GM06990 (cell line): ENCODE measurements around the gene GOLT1B.

Experiments
- DNase-seq: peaks from one replicate; pipeline ENCODE4 v3.0.0-alpha.2; 2011; ENCODE audit not compliant: insufficient read length; ENCODE audit errors: extremely low read depth
- H3K27me3 ChIP-seq: replicated peaks from 2 replicates; pipeline ENCODE4 v1.6.0; 2011; ENCODE audit warnings: low read length; ENCODE audit not compliant: control insufficient read depth, insufficient read depth
- H3K36me3 ChIP-seq: 2 replicates; pipeline ENCODE4 v1.5.1; 2011; ENCODE audit warnings: low read length; ENCODE audit not compliant: control insufficient read depth, insufficient read depth
- H3K4me3 ChIP-seq: replicated peaks from 2 replicates; pipeline ENCODE4 v1.5.1; 2011; ENCODE audit warnings: low read depth, mild to moderate bottlenecking, control low read depth, low read length
- TF ChIP-seq, protein P1 (sequence below): IDR thresholded peaks from 2 replicates; pipeline ENCODE4 v1.5.1; 2011; ENCODE audit warnings: low read length, control low read depth, mild to moderate bottlenecking, inconsistent platforms; ENCODE audit not compliant: insufficient read depth, poor library complexity, severe bottlenecking

GOLT1B gene

GRCh38 chr12:21509768-21510167 is 8.2 kb downstream of the GOLT1B start:
- DNase-seq = no peak
- TF ChIP-seq, protein P1, sequence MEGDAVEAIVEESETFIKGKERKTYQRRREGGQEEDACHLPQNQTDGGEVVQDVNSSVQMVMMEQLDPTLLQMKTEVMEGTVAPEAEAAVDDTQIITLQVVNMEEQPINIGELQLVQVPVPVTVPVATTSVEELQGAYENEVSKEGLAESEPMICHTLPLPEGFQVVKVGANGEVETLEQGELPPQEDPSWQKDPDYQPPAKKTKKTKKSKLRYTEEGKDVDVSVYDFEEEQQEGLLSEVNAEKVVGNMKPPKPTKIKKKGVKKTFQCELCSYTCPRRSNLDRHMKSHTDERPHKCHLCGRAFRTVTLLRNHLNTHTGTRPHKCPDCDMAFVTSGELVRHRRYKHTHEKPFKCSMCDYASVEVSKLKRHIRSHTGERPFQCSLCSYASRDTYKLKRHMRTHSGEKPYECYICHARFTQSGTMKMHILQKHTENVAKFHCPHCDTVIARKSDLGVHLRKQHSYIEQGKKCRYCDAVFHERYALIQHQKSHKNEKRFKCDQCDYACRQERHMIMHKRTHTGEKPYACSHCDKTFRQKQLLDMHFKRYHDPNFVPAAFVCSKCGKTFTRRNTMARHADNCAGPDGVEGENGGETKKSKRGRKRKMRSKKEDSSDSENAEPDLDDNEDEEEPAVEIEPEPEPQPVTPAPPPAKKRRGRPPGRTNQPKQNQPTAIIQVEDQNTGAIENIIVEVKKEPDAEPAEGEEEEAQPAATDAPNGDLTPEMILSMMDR = no peak
- H3K27me3 ChIP-seq = no peaks in the 10 kb centered on the region
- no peak overlapping the region for H3K4me3 ChIP-seq
- H3K36me3 ChIP-seq = peaks cover 4% of the 10 kb centered on the region

DNA sequence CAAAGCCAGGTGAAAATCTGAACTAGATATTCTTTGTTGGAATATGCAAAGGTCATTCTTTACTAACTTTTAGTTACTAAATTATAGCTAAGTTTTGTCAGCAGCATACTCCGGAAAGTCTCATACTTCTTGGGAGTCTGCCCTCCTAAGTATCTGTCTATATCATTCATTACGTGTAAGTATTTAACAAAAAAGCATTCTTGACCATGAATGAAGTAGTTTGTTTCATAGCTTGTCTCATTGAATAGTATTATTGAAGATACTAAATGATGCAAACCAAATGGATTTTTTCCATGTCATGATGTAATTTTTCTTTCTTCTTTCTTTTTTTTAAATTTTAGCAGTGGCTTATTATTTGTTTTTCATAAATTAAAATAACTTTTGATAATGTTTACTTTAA is 14.7 kb downstream of the GOLT1B start:
- Histone ChIP-seq H3K4me3 (no peak overlapping the region), H3K36me3 (peaks cover 7% of the 10 kb centered on the region), H3K27me3 (no peaks in the 10 kb centered on the region)
- DNase-seq = no peak
- TF ChIP-seq, protein P1 = no peak

DNA sequence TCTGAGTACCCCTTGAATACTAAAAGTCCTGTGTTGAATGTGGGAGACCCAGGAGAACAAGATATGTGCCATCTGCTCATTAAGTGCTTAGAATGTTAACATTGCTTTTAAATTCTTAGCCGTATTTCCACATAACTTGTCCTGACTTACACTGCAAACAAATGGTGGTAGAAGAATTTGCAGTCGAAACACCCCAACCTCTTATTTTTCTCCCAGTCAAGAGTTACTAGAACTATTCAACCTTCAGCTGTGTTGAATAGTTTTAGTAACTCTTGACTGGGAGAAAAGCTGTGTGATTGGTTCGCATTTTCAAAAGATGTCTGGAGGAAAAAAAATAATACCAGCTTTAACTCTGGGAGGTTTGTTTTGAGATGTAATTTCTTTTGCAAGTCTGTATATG is 16.9 kb downstream of the GOLT1B start:
- Histone ChIP-seq H3K27me3 (no peaks in the 10 kb centered on the region), H3K4me3 (no peak overlapping the region), H3K36me3 (peaks cover 7% of the 10 kb centered on the region)
- TF ChIP-seq, protein P1 = no peak
- no peak for DNase-seq

DNA sequence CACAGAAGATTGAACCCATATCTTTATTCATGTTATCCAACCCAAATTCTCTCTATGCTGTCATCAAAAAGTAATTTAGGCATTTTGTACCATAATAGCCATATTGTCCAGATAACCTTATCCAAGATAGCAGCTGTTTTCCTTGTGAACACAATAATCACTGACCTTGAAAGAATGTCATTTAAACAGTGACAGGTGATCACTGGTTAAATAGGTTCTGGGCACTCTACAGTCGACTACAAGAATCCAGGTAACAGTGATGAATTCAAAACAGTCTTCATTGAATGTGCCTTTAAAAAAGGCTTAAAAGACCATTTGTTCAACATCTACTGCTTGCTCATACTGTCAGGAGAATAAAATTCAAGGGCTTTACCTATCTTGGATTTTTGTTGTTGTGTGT is 20.0 kb downstream of the GOLT1B start:
- no peaks in the 10 kb centered on the region for H3K36me3 ChIP-seq
- TF ChIP-seq, protein P1 = no peak
- DNase-seq = no peak
- H3K4me3 ChIP-seq = no peak overlapping the region
- no peaks in the 10 kb centered on the region for H3K27me3 ChIP-seq

DNA sequence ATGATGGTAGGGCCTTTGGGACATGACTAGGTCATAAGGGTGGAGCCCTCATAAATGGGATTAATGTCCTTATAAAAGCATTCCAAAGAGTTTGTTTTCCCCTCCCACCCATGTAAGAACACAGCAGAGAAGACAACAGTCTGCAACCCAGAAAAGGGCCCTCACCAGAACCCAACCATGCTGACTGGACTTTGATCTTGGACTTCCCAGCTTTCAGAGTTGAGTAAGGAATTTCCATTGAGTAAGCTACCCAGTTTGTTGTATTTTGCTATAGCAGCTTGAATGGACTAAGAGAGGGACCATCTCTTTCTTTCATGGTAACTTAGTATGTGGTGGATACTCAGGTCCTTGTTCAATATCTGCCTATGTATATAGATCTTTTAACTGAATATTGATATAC is 21.6 kb downstream of the GOLT1B start:
- no peak overlapping the region for H3K4me3 ChIP-seq
- TF ChIP-seq, protein P1 = no peak
- no peaks in the 10 kb centered on the region; the same call in 1 of the 2 replicates for H3K27me3 ChIP-seq
- H3K36me3 ChIP-seq = no peaks in the 10 kb centered on the region
- no peak for DNase-seq

DNA sequence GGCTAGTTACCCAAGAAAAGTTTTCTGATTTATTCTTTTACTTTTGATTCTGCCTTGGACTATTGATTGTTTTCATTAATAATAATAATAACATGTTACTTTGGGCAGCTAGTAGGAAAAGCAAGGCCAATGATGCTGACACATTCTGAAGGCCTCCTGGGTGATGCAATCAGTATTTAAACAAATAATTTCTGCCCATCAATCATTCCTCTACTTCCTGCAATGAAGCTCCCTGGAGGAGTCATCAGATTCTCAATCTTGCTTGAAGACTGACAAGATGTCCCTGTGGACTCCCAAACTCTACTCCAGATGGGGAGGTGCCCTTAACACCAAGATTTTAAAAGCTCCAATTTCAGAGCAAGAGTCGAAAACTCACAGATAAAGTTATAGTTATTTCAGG is 24.5 kb downstream of the GOLT1B start, which contains the start of gene SPX:
Gene SPX (plus strand): TSS at position 244 of the 400 bp plus-strand sequence. CDS start 177 bp downstream, outside the sequence.
- no peak for DNase-seq
- no peaks in the 10 kb centered on the region for H3K36me3 ChIP-seq
- TF ChIP-seq, protein P1 = no peak
- H3K4me3 ChIP-seq = no peak within 1 kb of the TSS; the same call in 1 of the 2 replicates
- no peaks in the 10 kb centered on the region; the same call in 1 of the 2 replicates for H3K27me3 ChIP-seq
